ENCODE results near the gene GPR85.
"Not testable (repeated sequence)": the region's sequence is repeated elsewhere in the genome, so short reads cannot be mapped to it uniquely, and the experiment has no call there.

The GPR85 gene

GRCh38 chr7:113084496-113085172, 2.0 kb downstream of the GPR85 start:
- in situ Hi-C loops (cut with MboI; ENCODE audit: low sequenced_read_pairs): no loop called here

DNA sequence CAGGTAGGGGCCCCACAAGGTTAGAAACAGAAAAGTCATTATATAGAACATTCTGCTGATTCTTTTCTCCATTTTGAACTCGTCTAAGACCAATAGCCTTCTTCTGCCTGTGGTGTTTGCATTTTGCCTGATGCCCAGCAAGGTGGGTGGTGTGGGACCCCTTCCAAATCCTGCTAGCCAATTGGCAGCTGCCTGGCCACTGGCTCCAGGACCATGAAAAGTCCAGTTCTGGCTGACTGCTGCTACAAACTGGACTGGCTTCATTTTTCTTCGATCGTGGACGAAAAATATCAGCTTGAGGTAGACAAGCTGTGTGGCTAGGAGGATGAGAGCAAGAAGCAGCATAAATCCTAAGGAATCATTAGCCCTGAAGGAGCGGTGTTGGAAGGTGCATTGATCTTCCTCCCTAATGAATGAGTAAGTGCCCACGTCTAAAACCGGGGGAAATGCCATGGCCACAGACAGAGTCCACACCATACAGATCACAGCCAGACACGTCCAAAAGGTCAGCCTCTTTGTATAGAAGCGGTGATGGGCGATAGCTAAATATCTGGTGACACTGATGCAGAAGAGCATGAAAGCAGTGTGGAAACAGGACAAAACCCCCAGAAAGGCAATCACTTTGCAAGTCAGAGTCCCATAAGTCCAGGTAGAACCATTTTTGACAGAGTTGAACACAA, 2.7 kb downstream of the GPR85 start:
- in situ Hi-C loops (cut with MboI; ENCODE audit: low sequenced_read_pairs): no loop called here

DNA sequence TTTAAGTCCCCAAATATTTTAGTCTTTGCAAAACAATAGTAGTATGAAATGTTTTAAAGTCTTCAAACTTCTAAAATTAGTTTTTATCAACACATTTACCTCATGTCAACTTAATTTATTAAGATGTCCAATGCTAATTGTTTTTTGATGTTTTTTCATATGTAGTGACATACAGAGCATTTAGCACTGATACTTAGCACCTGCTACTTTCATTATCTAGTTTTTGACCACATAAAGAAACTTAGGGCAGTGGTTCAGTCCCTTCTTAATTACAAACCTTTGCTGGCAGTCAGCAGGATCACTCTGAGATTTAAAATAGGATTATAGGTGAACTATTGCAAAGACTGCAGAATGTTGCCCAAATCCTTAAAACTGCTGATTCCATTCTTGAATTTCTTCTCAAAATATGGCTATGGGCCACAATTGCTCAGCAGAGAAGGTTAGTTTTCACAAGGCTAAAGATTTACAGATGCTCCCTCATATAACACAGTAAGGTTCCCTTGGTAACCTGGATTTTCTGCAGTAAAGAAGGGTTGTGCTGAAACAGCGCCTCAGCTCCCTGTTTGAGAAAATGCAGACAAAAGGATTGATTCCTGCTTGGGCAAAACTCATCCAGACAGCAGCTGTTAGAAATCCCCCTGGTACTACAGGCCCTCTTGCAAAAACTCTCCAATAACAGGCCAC, 3.4 kb downstream of the GPR85 start:
- in situ Hi-C loops (cut with MboI; ENCODE audit: low sequenced_read_pairs): no loop called here

DNA sequence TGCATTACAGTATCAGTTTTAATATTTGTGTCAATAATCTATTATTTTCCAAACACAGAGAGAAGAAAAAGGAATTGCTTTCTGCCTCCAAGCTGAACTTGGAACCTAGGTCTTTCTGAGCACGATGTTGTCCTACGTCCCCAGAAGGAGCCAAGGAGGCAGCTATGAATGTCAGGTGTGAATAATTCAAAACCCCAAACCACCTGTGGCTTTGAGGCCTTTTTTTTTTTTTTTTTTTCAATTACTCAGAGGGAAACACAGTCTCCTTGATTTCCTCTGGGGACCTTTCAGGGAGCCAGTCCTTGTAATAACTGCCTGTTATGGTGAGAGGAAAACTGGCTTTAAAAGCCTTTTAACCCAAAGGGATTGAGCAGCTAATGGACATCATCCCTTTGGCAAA, 8.3 kb downstream of the GPR85 start:
- in situ Hi-C loops (cut with MboI; ENCODE audit: low sequenced_read_pairs): no loop called here

DNA sequence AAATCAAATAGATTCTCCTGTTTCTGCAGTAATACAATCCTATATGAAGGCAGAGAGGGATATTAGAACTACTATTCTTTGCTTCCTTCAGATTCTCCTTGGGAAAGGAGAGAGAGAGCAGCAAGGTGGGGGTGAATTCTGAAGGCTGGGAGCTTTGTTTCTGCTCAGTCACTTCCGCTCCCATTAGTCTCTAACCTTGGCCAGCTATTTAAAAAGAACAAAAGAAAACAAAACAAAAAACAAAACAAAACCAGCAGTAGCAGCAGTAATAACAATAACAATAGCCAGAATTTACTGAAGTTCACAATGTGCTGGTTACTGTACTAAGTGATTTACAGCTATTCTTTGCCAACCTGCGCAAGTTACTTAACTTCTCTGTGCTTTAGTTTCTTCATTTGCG, 9.9 kb downstream of the GPR85 start:
- in situ Hi-C loops (cut with MboI; ENCODE audit: low sequenced_read_pairs): no loop called here

DNA sequence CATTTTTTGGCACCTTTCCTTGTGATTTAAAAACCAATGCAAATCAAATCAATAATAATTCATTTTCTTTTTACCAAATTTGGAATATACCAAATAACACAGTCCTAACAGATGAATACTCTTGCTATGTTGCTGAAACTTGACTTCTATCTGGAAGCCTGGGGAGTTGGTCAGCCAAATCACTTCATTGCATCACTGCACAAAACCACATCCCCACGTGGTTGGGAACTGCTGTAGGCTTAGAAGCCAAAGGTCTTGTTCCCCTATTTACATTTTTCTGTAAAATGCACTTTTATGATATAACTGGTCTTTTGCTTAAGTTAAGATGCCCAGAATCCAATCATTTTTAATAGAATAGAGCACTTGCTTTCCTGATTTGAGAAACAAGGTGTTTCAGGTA, 15.2 kb downstream of the GPR85 start:
- in situ Hi-C loops (cut with MboI; ENCODE audit: low sequenced_read_pairs): no loop called here

DNA sequence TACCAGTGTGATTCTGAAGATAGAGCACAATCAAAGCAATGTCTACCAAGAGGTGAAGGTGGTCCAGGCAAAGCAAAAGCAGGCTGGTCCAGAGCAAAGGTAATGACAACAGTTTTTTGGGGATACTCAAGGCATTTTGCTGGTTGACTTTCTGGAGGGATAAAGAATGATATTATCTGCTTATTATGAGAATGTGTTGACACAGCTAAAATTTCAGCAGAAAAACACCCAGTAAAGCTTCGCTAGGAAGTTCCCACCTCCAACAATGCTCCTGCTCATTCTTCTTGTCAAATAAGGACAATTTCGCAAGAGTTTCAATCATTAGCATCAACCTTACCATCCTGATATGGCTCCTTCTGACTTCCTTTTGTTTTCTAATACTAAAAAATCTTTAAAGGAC, 24.1 kb downstream of the GPR85 start:
- in situ Hi-C loops (cut with MboI; ENCODE audit: low sequenced_read_pairs): no loop called here

DNA sequence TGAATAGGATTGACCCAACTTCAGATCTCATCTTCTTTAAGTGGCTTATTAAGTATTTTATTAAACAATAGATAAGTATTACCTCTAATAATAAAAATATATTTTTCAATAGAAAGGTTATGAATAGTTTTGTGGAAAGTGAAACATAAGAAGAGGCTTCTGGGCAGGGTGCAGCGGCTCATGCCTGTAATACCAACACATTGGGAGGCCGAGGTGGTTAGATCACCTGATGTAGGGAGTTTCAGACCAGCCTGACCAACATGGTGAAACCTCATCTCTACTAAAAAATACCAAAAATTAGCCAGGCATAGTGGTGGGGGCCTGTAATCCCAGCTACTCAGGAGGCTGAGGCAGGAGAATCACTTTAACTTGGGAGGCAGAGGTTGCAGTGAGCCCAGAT, 26.5 kb downstream of the GPR85 start:
- in situ Hi-C loops (cut with MboI; ENCODE audit: low sequenced_read_pairs): no loop called here

DNA sequence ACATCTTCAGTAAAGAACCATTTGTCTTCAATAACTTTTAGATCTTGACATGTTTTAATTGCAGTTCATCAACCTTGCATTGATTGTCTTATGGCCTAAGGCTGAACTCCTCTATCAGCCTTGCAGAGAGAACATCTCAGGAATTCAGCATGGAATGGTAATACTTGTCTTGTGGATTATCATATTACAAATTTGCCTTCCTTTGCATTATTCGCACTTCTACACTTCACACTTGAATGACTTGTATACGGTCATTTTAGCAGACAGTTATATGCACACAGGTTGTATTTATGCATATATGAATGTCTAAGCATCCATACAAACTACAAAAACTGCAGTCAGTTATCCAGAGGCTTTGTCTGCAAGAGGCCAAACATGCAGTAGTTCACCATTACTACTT, 31.7 kb downstream of the GPR85 start:
- in situ Hi-C loops (cut with MboI; ENCODE audit: low sequenced_read_pairs): no loop called here

DNA sequence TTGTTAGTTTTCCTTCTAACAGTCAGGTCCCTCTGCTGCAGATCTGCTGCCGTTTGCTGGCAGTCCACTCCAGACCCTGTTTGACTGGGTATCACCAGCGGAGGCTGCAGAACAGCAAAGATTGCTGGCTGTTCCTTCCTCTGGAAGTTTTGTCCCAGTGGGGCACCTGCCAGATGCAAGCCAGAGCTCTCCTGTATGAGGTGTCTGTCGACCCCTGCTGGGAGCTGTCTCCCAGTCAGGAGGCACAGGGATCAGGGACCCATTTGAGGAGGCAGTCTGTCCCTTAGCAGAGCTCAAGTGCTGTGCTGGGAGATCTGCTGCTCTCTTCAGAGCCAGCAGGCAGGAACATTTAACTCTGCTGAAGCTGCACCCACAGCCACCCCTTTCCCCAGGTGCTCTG, 32.4 kb downstream of the GPR85 start:
- in situ Hi-C loops (cut with MboI; ENCODE audit: low sequenced_read_pairs): not testable (repeated sequence)

DNA sequence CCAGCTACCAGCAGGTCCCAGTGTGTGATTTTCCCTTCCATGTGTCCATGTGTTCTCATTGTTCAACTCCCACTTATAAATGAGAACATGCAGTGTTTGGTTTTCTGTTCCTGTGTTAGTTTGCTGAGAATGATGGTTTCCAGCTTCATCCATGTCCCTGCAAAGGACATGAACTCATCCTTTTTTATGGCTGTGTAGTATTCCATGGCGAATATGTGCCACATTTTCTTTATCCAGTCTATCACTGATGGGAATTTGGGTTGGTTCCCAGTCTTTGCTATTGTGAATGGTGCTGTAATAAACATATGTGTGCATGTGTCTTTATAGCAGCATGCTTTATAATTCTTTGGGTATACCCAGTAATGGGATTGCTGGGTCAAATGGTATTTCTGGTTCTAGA, 37.4 kb downstream of the GPR85 start:
- in situ Hi-C loops (cut with MboI; ENCODE audit: low sequenced_read_pairs): not testable (repeated sequence)

DNA sequence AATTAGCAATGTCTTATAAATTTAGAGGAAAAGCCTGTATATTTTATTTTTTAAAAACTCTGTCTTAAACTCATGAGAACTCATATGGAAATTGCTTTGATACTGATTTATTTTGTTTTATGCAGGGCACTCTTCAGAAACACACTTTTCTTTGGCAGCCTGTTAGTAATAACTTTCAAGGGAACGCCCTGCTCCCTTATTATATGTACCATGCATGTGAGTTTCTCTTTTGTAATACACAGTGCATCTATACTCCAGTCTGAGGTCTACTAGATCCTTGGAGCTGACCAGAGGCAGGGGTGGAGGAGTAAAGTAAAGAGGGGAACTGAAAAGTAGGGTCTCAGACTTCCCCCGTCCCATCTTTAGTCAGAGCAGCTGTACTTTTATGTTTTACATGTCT, 40.2 kb downstream of the GPR85 start:
- in situ Hi-C loops (cut with MboI; ENCODE audit: low sequenced_read_pairs): no loop called here

- in situ Hi-C loops (cut with MboI; ENCODE audit: low sequenced_read_pairs): no loop called here
Measured at GRCh38 chr7:113045379-113045778, 41.2 kb downstream of the GPR85 start.

DNA sequence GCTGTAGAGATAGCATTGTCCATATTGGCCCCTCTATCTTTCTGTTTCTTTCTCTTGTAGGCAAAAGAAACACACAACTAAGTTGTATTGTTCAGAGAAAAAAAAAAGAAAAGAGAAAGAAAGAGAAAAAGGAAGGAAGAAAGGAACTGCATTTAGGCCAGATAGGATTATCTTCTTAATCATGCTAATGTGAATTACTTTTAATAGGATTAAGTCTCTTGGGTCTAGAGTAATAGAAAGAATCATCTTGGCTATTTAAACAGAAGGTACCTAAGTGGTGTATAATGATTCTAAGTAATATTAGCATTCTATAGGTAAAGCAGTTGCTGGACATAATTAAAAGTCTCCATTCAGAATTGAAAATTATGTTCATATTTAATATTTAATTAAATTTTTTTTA, 42.2 kb downstream of the GPR85 start:
- in situ Hi-C loops (cut with MboI; ENCODE audit: low sequenced_read_pairs): no loop called here

GRCh38 chr7:113040849-113041248, 45.8 kb downstream of the GPR85 start:
- in situ Hi-C loops (cut with MboI; ENCODE audit: low sequenced_read_pairs): no loop called here

DNA sequence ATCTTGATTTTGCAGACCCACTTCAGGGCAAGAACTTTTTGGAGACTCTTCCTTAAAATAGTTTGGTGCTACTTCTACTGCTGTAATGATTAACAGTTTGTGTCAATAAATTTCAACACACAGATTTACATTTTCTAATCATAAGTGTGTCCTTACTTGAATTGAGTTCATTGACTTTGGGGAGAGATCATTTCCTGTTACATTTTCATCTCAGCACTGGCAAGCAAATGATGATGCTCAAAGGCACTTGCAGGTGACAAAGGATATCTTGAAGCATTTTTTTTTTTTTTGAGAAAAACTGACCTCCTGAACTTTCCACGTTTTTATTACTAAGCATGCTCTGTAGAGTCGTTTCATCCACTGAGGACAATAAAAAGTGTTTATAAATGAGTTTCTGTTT, 52.7 kb downstream of the GPR85 start:
- in situ Hi-C loops (cut with MboI; ENCODE audit: low sequenced_read_pairs): no loop called here
